K562 (cell line): ENCODE measurements around the gene ERBB3. TPM values are rescaled to one million over a fixed set of nuclear protein-coding genes. Genes with fewer than 3 reads are reported as not detected.
A peak's percentile ranks its signal among the peaks of the same experiment; 100 is the strongest.

Experiments used
- ADNP ChIP-seq: fragments of 200-800 bp; sonication (Bioruptor generic); IDR thresholded peaks from 2 replicates; pipeline ENCODE4 v1.6.1; 2016; ENCODE audit warnings: missing genetic modification characterization, missing compliant biosample characterization
- CCAR2 ChIP-seq: fragments of 200-400 bp; formaldehyde crosslinking; IDR thresholded peaks from 2 replicates; pipeline ENCODE4 v1.6.1; 2017; ENCODE audit warnings: mild to moderate bottlenecking, low read depth, low read length
- CXXC5 ChIP-seq: fragments of 250-450 bp; sonication (Bioruptor Pico); IDR thresholded peaks from 2 replicates; pipeline ENCODE4 v1.8.0; 2022; ENCODE audit warnings: inconsistent platforms, mild to moderate bottlenecking, moderate library complexity
- ETV5 ChIP-seq: sonication (generic); formaldehyde crosslinking; IDR thresholded peaks from 2 replicates; pipeline ENCODE4 v1.4.0; 2020; ENCODE audit warnings: low read depth, mild to moderate bottlenecking, missing genetic modification reagents
- KDM2B ChIP-seq: fragments of 250-450 bp; sonication (Bioruptor Pico); IDR thresholded peaks from 2 replicates; pipeline ENCODE4 v1.8.0; 2021; ENCODE audit warnings: mild to moderate bottlenecking, moderate library complexity
- RBM14 ChIP-seq: fragments of 200-400 bp; formaldehyde crosslinking; IDR thresholded peaks from 2 replicates; pipeline ENCODE4 v1.6.1; 2018; ENCODE audit warnings: low read depth, mild to moderate bottlenecking, low read length, moderate library complexity, borderline replicate concordance; ENCODE audit not compliant: insufficient read depth
- SRSF3 ChIP-seq: fragments of 200-400 bp; formaldehyde crosslinking; IDR thresholded peaks from 2 replicates; pipeline ENCODE4 v1.6.1; 2016; ENCODE audit warnings: mild to moderate bottlenecking, low read length, moderate library complexity; ENCODE audit not compliant: insufficient read depth
- TEAD1 ChIP-seq, 2 experiments: fragments of 450-650 bp in 1 of 2; sonication (generic) in 1 of 2; formaldehyde crosslinking; IDR thresholded peaks; 2 replicates each; pipeline versions ENCODE4 v1.4.0 to v1.8.0; 2020 to 2022; ENCODE audit warnings: mild to moderate bottlenecking in 2 of 2, missing genetic modification reagents in 1 of 2
- TEAD4 ChIP-seq, 2 experiments: sonication (generic) in 1 of 2; formaldehyde crosslinking in 1 of 2; IDR thresholded peaks; 2 replicates each; pipeline versions ENCODE4 v1.6.1 to v1.8.0; 2012 to 2022; ENCODE audit warnings: borderline replicate concordance in 1 of 2, inconsistent platforms in 1 of 2, low read length in 1 of 2, mild to moderate bottlenecking in 1 of 2, missing genetic modification reagents in 1 of 2
- ZNF23 ChIP-seq: fragments of 250-450 bp; sonication (Bioruptor Pico); IDR thresholded peaks from 2 replicates; pipeline ENCODE4 v1.4.0; 2020; ENCODE audit warnings: mild to moderate bottlenecking
- ZNF280B ChIP-seq: fragments of 250-450 bp; sonication (Bioruptor Pico); IDR thresholded peaks from 2 replicates; pipeline ENCODE4 v1.5.1; 2021; ENCODE audit warnings: mild to moderate bottlenecking
- ZNF507 ChIP-seq: conservative IDR thresholded peaks from 2 replicates; pipeline ENCODE4 v1.6.1; 2017; ENCODE audit warnings: missing genetic modification characterization, missing compliant biosample characterization
- polyA plus RNA-seq, 8 experiments: library from polyadenylated mRNA; depleted of rRNA in 4 of 8; stranded (reverse) in 5 of 8; unstranded in 3 of 8; fragments of >200 nt; fragmentation: Nextera tagmentation in 2 of 8; fragmentation: Illumina TruSeq in 1 of 8; extraction: Ambion mirVana in 2 of 8; extraction: Trizol in 1 of 8; gene quantifications; 2 replicates each; pipeline versions ENCODE4 v1.2.1 to v1.2.3, GENCODE V29; 2011 to 2014; ENCODE audit warnings: inconsistent platforms in 1 of 8, missing spikeins in 1 of 8
- total RNA-seq, 7 experiments: library from RNA; depleted of rRNA in 6 of 7; stranded (reverse); fragments of >200 nt in 6 of 7; fragmentation: Illumina TruSeq in 2 of 7; extraction: Trizol in 2 of 7; gene quantifications; 2 replicates each; pipeline versions ENCODE4 v1.2.1 to v1.2.3, GENCODE V29; 2011 to 2021; ENCODE audit warnings: low replicate concordance in 1 of 7
- TF ChIP-seq, protein P1 (sequence below): sonication (generic); formaldehyde crosslinking; IDR thresholded peaks from 2 replicates; pipeline ENCODE4 v1.8.0; 2022; ENCODE audit warnings: mild to moderate bottlenecking, missing genetic modification reagents, borderline replicate concordance
- TF ChIP-seq, protein P2 (sequence below): fragments of 250-450 bp; sonication (Bioruptor Pico); IDR thresholded peaks from 2 replicates; pipeline ENCODE4 v1.8.0; 2021; ENCODE audit warnings: mild to moderate bottlenecking, moderate library complexity
- TF ChIP-seq, protein P3 (sequence below), 2 experiments: IDR thresholded peaks; 2 replicates each; pipeline ENCODE4 v1.6.1; 2011; ENCODE audit warnings: borderline replicate concordance in 1 of 2, control low read depth in 1 of 2, low read depth in 1 of 2, low read length in 1 of 2, mild to moderate bottlenecking in 1 of 2, mixed read lengths in 1 of 2, moderate library complexity in 1 of 2; ENCODE audit not compliant: insufficient read depth in 1 of 2, insufficient read length in 1 of 2, poor library complexity in 1 of 2, severe bottlenecking in 1 of 2; ENCODE audit errors: extremely low read depth in 1 of 2
- TF ChIP-seq, protein P4 (sequence below): sonication (generic); formaldehyde crosslinking; IDR thresholded peaks from 2 replicates; pipeline ENCODE4 v1.8.1; 2023; ENCODE audit warnings: mild to moderate bottlenecking, missing genetic modification reagents

ERBB3 gene
- total and polyA plus RNA-seq, 9 of the 15 experiments (the other 6 are each of a cell fraction or from before 2014, with no cell fraction given), result 1.5 to 5.4 (median 3.8) TPM

GRCh38 chr12:56104109-56104814 is 24.3 kb downstream of the ERBB3 start, which contains the start of gene PA2G4 (continued):
- TF ChIP-seq TEAD1 (CRISPR knock-in tag; IDR thresholded peaks at IDR 0.05) (peak in 1 of 2 experiments; percentile 89; a peak in 2 of 4 replicates), TEAD4 (IDR thresholded peaks at IDR 0.05; ENCODE audit: low read length) (peak; percentile 11; the same call in 1 of the 2 replicates), TEAD4 (CRISPR knock-in tag; IDR thresholded peaks at IDR 0.05; ENCODE audit: borderline replicate concordance) (0 out of 2 replicates have a peak, but pooled peaks have one; percentile 40), ZNF23 (CRISPR knock-in tag) (no peak), CCAR2 (no peak), RBM14 (no peak), KDM2B (CRISPR knock-in tag) (no peak), ADNP (no peak), CXXC5 (CRISPR knock-in tag) (peak; percentile 90), ETV5 (CRISPR knock-in tag) (peak; percentile 76), SRSF3 (no peak), ZNF507 (no peak), ZNF280B (CRISPR knock-in tag) (no peak)
- TF ChIP-seq, protein P1, sequence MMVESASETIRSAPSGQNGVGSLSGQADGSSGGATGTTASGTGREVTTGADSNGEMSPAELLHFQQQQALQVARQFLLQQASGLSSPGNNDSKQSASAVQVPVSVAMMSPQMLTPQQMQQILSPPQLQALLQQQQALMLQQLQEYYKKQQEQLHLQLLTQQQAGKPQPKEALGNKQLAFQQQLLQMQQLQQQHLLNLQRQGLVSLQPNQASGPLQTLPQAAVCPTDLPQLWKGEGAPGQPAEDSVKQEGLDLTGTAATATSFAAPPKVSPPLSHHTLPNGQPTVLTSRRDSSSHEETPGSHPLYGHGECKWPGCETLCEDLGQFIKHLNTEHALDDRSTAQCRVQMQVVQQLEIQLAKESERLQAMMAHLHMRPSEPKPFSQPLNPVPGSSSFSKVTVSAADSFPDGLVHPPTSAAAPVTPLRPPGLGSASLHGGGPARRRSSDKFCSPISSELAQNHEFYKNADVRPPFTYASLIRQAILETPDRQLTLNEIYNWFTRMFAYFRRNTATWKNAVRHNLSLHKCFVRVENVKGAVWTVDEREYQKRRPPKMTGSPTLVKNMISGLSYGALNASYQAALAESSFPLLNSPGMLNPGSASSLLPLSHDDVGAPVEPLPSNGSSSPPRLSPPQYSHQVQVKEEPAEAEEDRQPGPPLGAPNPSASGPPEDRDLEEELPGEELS (CRISPR knock-in tag), result no peak; the same call in 1 of the 2 replicates
- TF ChIP-seq, protein P2, sequence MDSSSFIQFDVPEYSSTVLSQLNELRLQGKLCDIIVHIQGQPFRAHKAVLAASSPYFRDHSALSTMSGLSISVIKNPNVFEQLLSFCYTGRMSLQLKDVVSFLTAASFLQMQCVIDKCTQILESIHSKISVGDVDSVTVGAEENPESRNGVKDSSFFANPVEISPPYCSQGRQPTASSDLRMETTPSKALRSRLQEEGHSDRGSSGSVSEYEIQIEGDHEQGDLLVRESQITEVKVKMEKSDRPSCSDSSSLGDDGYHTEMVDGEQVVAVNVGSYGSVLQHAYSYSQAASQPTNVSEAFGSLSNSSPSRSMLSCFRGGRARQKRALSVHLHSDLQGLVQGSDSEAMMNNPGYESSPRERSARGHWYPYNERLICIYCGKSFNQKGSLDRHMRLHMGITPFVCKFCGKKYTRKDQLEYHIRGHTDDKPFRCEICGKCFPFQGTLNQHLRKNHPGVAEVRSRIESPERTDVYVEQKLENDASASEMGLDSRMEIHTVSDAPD, result no peak
- TF ChIP-seq, protein P3, sequence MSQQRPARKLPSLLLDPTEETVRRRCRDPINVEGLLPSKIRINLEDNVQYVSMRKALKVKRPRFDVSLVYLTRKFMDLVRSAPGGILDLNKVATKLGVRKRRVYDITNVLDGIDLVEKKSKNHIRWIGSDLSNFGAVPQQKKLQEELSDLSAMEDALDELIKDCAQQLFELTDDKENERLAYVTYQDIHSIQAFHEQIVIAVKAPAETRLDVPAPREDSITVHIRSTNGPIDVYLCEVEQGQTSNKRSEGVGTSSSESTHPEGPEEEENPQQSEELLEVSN (IDR thresholded peaks at IDR 0.05; ENCODE audit: borderline replicate concordance in 1 of 2, extremely low read depth in 1 of 2, insufficient read depth in 1 of 2, insufficient read length in 1 of 2, low read depth in 1 of 2, low read length in 1 of 2, poor library complexity in 1 of 2, severe bottlenecking in 1 of 2), result peak; percentile 95 to 97
- TF ChIP-seq, protein P4, sequence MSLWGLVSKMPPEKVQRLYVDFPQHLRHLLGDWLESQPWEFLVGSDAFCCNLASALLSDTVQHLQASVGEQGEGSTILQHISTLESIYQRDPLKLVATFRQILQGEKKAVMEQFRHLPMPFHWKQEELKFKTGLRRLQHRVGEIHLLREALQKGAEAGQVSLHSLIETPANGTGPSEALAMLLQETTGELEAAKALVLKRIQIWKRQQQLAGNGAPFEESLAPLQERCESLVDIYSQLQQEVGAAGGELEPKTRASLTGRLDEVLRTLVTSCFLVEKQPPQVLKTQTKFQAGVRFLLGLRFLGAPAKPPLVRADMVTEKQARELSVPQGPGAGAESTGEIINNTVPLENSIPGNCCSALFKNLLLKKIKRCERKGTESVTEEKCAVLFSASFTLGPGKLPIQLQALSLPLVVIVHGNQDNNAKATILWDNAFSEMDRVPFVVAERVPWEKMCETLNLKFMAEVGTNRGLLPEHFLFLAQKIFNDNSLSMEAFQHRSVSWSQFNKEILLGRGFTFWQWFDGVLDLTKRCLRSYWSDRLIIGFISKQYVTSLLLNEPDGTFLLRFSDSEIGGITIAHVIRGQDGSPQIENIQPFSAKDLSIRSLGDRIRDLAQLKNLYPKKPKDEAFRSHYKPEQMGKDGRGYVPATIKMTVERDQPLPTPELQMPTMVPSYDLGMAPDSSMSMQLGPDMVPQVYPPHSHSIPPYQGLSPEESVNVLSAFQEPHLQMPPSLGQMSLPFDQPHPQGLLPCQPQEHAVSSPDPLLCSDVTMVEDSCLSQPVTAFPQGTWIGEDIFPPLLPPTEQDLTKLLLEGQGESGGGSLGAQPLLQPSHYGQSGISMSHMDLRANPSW (CRISPR knock-in tag), result peak; percentile 80; the same call in 1 of the 2 replicates
